ENCODE data around the gene HIF3A. TPM values are rescaled to one million over a fixed set of nuclear protein-coding genes. Genes with fewer than 3 reads are reported as not detected.
"Not testable (repeated sequence)": the region's sequence is repeated elsewhere in the genome, so short reads cannot be mapped to it uniquely, and the experiment has no call there.

Gene HIF3A
- 58.2 TPM for polyA plus RNA-seq (ENCODE audit: insufficient read length)
- long read RNA-seq, donor 1, partial matches to known transcripts: 65 of 69 reads
- long read RNA-seq, donor 1, other reads (novel, unspliced or antisense): 0 of 69 reads
- long read RNA-seq, donor 2, full-length matches to known transcripts: 6 of 45 reads
- long read RNA-seq, donor 2, partial matches to known transcripts: 39 of 45 reads
- long read RNA-seq, donor 2, other reads (novel, unspliced or antisense): 0 of 45 reads
- long read RNA-seq, donor 3, full-length matches to known transcripts: 4 of 4 reads
- long read RNA-seq, donor 3, partial matches to known transcripts: 0 of 4 reads
- long read RNA-seq, donor 3, other reads (novel, unspliced or antisense): 0 of 4 reads
- long read RNA-seq, donor 4, partial matches to known transcripts: 0 of 2 reads
- long read RNA-seq, donor 4, other reads (novel, unspliced or antisense): 0 of 2 reads
- long read RNA-seq, donor 5, partial matches to known transcripts: 0 of 1 reads
- long read RNA-seq, donor 5, other reads (novel, unspliced or antisense): 0 of 1 reads
- long read RNA-seq, donor 6: 0 reads
- long read RNA-seq, donor 7, partial matches to known transcripts: 6 of 11 reads
- long read RNA-seq, donor 7, other reads (novel, unspliced or antisense): 0 of 11 reads
- long read RNA-seq, donor 8: 0 reads

DNA sequence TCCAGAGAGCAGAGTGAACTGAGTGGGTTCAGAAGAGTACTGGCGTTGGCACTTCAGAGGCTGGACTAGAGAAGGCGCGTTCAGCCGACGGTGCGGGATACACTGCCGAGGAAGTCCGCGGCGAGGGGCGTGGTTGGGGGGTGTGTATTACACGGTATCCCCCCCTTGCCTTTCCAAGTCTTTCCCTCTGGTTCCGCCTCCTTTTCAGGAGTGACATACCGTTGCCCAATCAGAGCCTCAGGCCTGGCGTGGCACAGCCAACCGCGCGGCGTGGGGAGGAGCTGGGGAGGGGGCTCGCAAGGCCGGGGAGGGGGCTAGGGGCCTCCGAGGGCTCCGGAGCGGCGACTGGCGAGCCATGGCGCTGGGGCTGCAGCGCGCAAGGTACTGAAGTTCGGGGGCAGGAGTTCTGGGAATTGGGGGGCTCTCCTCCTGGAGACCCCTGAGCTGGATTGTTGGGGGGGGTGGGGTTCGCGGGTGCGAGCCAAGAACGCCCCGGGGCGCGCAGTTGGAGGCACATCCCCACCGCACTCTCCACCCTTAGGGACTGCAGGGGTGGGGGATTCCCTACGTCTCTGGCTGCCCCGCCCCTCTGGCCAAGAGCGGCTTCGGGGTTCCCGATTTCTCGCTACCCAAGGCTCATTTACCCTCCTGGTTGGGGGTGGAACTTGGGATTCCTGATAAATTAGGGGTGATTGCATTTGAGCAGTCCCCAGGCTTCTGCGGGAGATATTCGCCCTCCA, at the start of gene HIF3A:
HIF3A (plus strand) TSS at position 321 of the 740 bp plus-strand sequence; CDS start at position 356, 35 bp downstream.
- peak; percentile 94 for DNase-seq

DNA sequence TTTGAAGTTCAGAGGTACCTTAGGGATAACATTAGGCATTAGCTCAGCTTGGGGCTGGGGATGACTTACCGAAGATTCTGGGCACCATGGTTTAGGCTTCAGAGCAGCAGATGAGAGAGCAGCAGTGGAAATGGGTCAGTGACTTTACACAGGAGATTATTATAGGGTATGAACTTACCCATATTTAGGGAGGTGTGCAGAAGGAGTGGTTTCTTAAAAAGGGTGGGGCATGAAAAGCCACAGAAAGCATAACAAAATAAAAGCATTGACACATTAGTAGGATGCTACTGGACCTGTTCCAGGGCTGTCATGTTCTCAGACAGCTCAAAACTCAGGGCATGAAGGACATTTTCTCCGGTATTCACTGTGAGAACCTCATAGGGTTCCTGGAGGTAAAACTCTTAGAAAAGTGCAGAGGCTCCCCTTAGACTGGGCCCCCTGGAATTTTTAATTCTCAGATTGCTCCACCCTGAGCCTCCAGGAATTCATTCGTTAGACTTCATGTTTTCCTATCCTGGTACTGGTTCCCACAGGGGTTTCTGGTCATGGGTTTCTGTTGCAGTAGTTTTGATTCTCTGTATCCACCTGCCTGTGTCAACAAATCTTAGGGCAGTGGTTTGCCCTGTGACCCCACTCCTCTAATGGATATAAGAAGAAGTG, 46.6 kb upstream of the HIF3A start:
- no peak for DNase-seq

DNA sequence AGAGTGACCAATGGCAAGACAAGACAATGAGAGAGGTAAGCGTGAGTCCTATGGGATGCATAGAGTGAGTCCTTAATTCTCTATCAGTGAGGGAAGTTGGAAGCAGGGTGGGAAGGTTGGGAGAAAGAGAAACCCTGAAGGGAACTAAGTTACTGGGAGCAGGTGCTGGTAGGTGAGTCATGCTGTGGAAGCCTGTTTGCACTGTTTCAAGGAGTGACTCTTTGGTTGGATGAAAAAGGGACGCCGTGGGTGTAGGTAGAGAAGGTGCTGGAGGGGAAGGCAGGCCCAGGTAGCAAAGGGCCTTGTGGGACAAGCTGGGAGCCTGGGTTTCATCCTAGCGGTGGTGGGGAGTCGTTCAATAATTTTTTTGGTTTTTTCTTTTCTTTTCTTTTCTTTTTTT, 45.4 kb upstream of the HIF3A start:
- DNase-seq: no peak

DNA sequence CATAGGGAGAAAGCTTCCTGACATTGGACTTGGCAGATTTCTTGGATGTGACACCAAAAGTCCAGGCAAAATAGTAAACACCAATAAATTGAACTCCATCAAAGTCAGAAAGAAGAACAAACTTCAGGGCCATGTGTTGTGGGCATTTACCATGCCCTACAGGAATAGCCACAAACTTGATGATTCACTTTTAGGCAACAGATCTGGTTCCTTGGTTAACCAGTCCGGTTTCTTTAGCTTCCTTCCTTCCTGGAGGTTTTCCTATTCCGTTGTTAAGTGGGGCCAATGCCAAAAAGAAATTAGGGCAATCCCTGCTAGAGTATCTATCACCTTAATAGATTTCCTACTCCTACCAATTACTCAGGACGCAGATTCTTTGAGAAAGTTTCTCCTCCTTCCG, 42.1 kb upstream of the HIF3A start:
- no peak for DNase-seq

DNA sequence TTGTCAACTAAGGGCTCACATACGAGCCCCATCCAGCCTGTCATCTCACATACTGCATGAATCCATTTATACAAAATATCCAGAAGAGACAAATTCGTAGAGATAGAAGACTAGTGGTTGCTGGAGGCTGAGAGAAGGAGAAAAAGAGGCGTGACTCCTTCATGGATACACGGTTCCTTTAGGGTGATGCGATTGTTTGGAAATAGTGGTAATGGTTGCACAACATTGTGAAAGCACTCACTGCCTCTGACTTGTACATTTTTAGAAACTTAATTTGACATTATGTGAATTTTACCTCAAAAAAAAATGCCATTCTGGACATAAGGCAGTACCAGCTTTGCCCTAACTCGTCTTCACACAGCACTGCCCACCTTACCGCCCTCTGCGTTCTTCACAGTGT, 40.0 kb upstream of the HIF3A start:
- no peak for DNase-seq

DNA sequence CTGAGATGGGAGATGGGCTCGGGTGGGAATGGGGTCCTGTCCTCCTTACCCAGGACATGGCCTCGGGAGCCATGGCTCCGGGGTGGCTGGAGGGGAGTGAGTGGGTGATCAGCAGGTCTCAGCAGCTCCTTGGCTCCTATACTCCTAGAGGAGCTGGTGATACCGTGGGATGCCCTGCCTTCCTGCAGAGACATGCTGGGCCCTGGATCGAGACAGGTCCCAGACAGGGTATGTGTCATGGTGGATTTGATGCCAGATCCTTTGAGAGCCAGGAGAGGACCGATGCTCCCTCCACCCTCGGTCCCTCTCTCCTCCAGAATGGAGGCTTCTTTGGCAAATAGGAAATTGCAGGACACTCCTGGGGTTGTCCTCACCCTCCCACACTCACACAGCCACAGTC, 35.3 kb upstream of the HIF3A start:
- DNase-seq: not testable (repeated sequence)

DNA sequence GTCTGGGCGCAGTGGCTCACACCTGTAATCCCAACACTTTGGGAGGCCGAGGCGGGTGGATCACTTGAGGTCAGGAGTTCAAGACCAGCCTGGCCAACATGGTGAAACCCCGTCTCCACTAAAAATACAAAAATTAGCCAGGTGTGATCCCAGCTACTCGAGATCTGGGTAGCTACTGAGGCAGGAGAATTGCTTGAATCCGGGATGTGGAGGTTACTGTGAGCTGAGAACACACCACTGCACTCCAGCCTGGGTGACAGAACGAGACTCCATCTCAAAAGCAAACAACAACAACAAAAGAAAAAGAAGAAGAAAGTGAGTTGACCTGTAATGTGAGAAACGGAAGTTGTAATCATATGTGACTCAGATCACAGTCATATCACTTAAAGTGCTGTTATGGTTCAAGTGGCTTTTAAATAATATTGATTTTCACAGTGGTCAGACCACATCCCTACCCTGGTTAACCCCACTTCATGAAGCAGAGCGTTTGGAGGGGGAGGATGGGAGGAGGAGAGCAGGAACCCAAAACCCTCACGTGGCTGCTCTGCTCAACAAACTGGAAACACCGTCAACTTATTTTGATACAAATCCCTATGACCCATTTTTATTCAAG, 34.1 kb upstream of the HIF3A start:
- DNase-seq: not testable (repeated sequence)

DNA sequence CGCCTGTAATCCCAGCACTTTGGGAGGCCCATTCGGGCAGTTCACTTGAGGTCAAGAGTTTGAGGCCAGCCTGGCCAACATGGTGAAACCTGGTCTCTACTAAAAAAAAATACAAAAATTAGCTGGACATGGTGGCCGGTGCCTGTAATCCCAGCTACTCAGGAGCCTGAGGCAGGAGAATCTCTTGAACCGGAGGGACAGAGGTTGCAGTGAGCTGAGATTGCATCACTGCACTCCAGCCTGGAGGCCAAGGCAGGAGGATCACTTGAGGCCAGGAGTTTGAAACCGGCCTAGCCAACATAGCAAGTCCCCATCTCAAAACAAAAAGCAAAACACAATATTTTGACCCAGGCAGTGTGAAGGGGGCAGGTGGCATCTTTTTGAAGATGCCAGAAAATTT, 32.0 kb upstream of the HIF3A start:
- not testable (repeated sequence) for DNase-seq

DNA sequence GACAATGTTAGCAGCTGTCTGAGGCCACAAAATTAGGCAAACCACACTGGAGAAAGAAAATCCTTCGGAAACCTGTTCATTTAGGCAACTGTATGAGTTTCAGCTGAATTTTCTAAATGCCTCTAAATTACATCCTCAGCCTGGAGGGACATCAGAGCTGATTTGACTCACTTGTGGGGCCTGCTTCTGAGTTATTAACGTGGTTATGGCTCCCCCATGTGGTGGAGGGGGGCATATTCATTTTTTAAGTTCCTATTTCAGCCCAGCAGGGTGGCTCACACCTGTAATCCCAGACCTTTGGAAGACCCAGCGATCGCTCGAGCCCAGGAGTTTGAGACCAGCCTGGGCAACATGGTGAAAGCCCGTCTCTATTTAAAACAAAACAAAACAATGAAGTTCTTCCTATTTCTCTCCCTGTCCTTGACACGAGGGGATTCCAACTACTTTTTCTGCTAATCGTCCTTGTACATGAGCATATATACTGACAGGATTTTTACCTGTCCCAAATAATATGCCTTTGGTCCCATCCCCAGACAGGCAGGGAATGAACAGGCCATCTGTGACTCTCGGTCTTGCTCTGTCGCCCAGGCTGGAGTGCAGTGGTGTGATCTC, 31.5 kb upstream of the HIF3A start:
- DNase-seq: peak; percentile 80

DNA sequence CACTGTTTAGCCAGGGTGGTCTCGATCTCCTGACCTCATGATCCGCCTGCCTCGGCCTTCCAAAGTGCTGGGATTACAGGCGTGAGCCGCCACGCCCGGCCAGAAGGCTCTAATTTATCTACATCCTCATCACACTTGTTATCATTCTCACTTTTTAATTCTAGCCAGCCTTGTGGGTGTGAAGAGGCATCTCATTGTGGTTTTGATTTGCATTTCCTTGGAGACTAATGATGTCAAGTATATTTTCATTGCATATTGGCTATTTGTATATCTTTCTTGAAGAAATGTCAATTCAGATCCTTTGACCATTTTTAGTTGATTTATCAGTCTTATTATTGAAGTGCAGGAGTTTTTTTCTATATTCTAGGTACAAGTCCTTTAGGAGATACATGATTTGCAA, 27.7 kb upstream of the HIF3A start:
- no peak for DNase-seq

DNA sequence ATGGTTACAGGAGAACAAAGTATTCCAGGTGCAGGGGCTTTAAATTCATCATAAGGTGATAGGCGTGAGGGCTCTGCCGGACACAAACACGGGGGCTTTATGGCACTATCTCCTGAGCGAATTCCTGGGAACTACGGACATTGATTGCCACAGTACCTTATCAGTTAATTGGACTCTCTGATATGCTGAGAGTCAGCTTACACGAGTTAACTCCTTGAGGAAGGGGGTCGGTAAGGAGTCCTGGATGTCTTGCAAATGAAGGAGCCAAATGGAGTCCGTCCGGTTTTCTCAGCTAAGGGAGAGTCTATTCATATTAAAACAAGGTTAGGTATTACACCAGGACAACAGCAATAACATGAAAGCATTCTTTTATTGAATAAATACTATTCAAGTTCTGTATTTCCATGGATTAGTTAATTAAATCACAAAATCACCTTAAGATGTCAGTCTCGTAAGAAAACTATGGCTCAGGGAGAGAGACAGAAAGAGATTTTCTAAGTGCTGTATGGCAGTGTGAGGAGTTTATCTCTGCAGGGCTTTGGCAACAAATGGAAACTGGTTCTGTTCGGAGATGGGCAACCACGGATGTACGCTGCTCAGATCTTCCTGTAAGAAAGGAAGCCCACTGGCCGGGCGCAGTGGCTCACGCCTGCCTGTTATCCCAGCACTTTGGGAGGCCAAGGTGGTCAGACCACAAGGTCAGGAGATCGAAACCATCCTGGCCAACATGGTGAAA, 26.2 kb upstream of the HIF3A start:
- DNase-seq: no peak

DNA sequence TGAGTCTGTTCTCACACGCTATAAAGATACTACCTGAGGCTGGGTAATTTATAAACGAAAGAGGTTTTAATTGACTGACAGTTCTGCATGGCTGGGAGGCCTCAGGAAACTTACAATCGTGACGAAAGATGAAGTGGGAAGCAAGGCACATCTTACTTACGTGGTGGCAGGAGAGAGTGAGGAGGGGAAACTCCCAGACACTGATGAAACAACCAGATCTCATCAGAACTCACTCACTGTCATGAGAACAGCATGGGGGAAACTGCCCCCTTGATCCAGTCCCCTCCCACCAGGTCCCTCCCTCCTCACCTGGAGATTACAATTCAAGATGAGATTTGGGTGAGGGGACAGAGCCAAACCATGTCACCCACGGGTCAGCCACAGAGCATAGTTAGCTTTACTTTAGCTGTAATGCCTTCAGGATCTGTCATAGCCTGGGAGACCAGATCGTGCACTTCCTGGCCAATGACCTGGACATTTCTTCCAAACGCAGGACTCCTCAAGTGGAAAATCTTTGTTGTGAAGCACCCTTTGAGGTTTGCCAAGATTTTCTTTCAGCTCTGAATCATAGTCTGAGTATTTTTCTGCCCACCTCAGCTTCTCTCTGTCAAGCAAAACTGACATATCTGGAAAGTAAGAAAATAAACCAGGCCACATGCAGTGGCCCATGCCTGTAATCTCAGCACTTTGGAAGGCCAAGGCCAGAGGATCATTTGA, 25.2 kb upstream of the HIF3A start:
- DNase-seq: no peak

DNA sequence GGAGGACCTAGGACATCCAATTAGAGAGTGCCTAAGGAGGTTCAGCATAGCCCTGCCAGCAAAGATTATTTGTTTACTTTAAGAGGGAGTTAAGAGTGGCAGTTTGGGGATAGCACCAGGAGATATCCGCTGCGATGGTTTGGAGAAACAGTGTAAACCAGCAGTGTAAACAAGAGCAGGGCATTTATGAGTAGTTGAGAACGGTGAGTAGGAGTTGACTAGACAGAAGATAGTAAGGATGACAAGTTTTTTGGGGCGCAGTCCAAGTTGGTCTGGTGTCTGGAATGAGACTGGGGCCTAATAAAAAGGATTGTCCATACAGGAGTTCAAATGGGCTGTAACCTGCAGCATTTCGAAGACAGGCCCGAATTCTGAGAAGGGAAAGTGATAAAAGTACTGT, 22.9 kb upstream of the HIF3A start:
- not testable (repeated sequence) for DNase-seq

DNA sequence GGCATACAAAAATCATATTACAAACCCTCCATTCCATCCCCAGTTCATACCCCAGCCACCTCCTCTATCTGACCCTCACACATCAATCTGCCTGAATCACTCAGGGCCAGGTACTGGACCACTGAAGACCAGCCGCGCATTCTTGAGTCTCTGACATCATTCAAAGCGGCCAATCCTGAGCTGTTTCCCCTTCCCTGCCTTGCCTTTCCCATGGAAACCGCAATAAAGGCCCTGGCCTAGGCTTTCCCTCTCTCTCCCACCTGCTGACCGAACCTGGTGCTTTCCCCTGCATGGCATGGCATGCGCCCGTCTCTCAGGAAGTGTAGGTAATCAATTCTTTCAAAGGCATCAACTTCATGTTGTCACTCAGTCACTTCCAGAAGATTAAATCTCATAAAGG, 17.7 kb upstream of the HIF3A start:
- no peak for DNase-seq

DNA sequence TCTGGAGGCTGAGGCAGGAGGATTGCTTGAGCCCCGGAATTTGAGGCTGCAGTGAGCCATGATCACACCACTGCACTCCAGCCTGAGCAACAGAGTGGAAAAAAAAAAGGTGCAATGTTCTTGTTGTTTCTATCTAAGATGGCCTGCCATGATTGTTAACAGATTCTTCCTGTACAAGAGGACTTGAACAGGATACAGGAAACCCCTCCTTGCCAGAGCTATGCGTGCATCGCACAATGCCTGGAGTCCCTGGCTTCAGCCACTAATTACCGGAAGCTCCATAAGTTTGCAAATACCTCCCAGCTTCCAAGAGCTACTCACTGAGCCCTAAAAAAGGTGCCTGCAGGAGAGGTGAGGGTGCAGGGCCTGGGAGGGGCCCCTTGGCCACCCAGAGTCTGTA, 13.1 kb upstream of the HIF3A start:
- DNase-seq: no peak

DNA sequence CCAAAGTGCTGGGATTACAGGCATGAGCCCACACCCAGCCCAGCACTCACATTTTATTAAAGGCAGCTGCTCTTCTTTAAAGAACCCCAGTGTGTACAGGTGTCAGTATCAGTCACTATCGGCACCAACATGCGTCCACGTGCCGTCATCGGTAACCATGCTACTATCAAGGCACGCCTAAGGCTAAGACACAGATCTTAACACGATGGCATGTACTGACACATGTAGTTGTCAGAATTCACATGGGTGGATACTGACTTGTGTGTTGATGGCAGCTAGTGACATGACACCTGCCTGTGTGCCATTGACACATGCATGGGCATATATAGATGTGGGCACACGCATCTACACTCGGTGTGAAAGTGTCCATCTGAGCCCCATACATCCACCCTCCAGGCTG, 12.2 kb upstream of the HIF3A start:
- DNase-seq: no peak

DNA sequence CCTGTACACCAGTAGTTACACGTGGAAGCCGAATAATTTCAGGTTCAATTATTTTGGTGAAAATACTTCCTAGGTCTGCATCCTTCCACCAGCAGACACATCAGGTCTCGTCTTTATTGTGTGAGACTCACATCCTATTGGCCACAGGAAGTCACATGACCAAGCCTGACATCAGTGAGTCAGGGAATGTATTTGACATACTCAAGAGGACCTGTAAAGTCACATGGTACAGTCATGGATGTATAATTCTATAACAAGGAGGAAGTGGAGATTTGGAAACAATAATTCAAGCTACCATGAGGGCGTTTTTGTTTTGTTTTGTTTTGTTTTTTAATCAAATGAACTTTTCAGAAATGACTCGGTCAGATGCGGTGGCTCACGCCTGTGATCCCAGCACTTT, 9.3 kb upstream of the HIF3A start:
- no peak for DNase-seq

DNA sequence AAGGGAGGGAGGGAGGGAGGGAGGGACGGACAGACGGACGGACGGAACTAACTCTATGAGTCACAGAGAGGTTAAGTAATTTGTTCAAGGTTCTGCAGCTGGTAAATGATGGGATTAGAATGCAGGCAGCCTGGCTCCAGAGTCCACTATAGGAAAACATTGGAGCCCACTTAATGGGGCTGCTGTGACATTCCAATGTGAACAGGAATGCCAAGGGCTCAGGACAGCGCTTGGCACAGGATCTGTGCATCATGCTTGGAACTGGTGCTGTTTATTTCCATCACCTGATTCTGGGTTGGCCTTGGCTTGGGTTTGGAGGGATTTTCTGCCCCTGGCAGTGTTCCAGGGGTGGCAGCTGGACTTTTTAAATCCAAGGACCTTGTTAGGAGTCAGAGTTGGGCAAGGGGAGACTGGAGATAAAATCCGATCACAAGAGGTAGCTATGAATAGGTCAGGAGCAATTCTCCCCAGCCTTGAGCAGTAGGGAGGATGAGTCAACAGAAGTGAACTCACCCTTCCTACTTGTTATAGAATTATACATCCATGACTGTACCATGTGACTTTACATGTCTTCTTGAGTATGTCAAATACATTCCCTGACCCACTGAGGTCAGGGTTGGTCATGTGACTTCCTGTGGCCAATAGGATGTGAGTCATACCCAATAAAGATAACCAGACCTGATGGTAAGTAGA, 7.8 kb upstream of the HIF3A start:
- no peak for DNase-seq

Data from left kidney (tissue), 8 donors.